Femur (tissue), 1 donor: ENCODE measurements around the gene MEPCE.

Experiments
- DNase-seq: peaks from one replicate; pipeline ENCODE4 v3.0.0-alpha.2; 2017

Gene MEPCE

GRCh38 chr7:100465299-100465698 lies 35.7 kb downstream of the MEPCE start:
- DNase-seq: no peak

- DNase-seq: peak; percentile 89
These were observed 36.2 kb downstream of the MEPCE start for GRCh38 chr7:100465702-100466311.

GRCh38 chr7:100466653-100467605 lies 37.3 kb downstream of the MEPCE start:
- DNase-seq: no peak

GRCh38 chr7:100467638-100468373 lies 38.2 kb downstream of the MEPCE start:
- peak; percentile 66 for DNase-seq

- DNase-seq: peak; percentile 91
These were observed 39.8 kb downstream of the MEPCE start for GRCh38 chr7:100469227-100470044.

- DNase-seq: no peak
These were observed 41.4 kb downstream of the MEPCE start for GRCh38 chr7:100471021-100471420.

- no peak for DNase-seq
These were observed 42.7 kb downstream of the MEPCE start for GRCh38 chr7:100472121-100472851.

- no peak for DNase-seq
These were observed 43.3 kb downstream of the MEPCE start for GRCh38 chr7:100472854-100473499.

GRCh38 chr7:100475549-100475948 lies 45.9 kb downstream of the MEPCE start:
- no peak for DNase-seq

- no peak for DNase-seq
These were observed 46.6 kb downstream of the MEPCE start for GRCh38 chr7:100476101-100476780.

- no peak for DNase-seq
These were observed 47.6 kb downstream of the MEPCE start for GRCh38 chr7:100476903-100477870.

GRCh38 chr7:100477871-100478267 lies 48.2 kb downstream of the MEPCE start:
- DNase-seq: no peak

GRCh38 chr7:100478958-100479660 lies 49.5 kb downstream of the MEPCE start, which contains the start of gene TSC22D4:
TSC22D4 (minus strand) TSS chr7:100479214; CDS start chr7:100478038, 1,176 bp downstream.
- peak; percentile 99 for DNase-seq

GRCh38 chr7:100481466-100481865 lies 51.8 kb downstream of the MEPCE start:
- DNase-seq: no peak

GRCh38 chr7:100482728-100483089 lies 53.1 kb downstream of the MEPCE start:
- no peak for DNase-seq

- DNase-seq: peak; percentile 81
These were observed 53.6 kb downstream of the MEPCE start for GRCh38 chr7:100483090-100483721.
